OCI-LY3 (cell line): Measurements from ENCODE around the gene OSBPL2.

Source experiments
- CTCF ChIP-seq: fragments of 200-600, 300-600 bp; sonication (generic); IDR thresholded peaks from 2 replicates; pipeline ENCODE4 v1.5.1; 2014; ENCODE audit warnings: antibody characterized with exemption, low read length, low read depth
- EZH2phosphoT487 ChIP-seq: fragments of 200-600 bp; shearing (Covaris generic); IDR thresholded peaks from 2 replicates; pipeline ENCODE4 v1.6.1; 2018; ENCODE audit warnings: antibody characterized with exemption, mixed run types, low read depth

- TF ChIP-seq CTCF (no peak), EZH2phosphoT487 (no peak)
Measured at GRCh38 chr20:62195736-62196135, 42.6 kb upstream of the OSBPL2 start.
